HG03354 (cell line): ENCODE measurements around the gene SNN.

ENCODE experiments used
- ATAC-seq: cut with Tn5 transposase; IDR thresholded peaks from one replicate; pipeline ENCODE4 v1.9.1; 2021; ENCODE audit warnings: mild to moderate bottlenecking; ENCODE audit not compliant: unreplicated experiment, poor library complexity, severe bottlenecking

SNN gene

GRCh38 chr16:11722468-11722808, 54.2 kb downstream of the SNN start:
- no peak for ATAC-seq

GRCh38 chr16:11725457-11725856, 57.2 kb downstream of the SNN start:
- ATAC-seq, result no peak

- ATAC-seq, result no peak
Observed at GRCh38 chr16:11726008-11726407, 57.8 kb downstream of the SNN start.

- ATAC-seq, result no peak
Observed at GRCh38 chr16:11727796-11728543, 59.7 kb downstream of the SNN start.
